Measurements from ENCODE around the gene UQCC3.

DNA sequence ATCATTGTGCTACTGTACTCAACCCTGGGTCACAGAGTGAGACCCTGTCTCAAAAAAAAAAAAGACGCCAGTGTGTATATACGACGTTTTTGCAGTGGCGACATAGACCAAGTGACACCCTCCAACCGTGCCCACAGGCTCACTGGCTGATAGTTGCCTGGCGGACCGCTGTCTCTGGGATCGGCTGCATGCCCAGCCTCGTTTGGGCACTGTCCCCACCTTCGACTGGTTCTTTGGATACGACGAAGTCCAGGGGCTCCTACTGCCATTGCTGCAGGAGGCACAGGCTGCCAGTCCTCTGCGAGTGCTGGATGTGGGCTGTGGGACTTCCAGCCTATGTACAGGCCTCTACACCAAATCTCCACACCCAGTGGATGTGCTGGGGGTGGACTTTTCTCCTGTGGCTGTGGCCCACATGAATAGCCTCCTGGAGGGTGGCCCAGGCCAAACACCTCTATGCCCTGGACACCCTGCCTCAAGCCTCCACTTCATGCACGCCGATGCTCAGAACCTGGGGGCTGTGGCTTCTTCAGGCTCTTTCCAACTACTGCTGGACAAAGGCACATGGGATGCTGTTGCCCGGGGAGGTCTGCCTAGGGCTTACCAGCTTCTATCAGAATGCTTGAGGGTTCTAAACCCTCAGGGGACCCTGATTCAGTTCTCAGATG lies 5.1 kb upstream of the UQCC3 start:
- no peak for TF ChIP-seq JUND (CRISPR knock-in tag; IDR thresholded peaks at IDR 0.05)
- no peak for TF ChIP-seq POLR2AphosphoS5 (IDR thresholded peaks at IDR 0.05; ENCODE audit: low read depth, low read length)
- TF ChIP-seq, protein P1, sequence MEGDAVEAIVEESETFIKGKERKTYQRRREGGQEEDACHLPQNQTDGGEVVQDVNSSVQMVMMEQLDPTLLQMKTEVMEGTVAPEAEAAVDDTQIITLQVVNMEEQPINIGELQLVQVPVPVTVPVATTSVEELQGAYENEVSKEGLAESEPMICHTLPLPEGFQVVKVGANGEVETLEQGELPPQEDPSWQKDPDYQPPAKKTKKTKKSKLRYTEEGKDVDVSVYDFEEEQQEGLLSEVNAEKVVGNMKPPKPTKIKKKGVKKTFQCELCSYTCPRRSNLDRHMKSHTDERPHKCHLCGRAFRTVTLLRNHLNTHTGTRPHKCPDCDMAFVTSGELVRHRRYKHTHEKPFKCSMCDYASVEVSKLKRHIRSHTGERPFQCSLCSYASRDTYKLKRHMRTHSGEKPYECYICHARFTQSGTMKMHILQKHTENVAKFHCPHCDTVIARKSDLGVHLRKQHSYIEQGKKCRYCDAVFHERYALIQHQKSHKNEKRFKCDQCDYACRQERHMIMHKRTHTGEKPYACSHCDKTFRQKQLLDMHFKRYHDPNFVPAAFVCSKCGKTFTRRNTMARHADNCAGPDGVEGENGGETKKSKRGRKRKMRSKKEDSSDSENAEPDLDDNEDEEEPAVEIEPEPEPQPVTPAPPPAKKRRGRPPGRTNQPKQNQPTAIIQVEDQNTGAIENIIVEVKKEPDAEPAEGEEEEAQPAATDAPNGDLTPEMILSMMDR (CRISPR knock-in tag; IDR thresholded peaks at IDR 0.05): no peak
- no peak for TF ChIP-seq SRSF4 (IDR thresholded peaks at IDR 0.05; ENCODE audit: low read depth, low read length, poor library complexity, severe bottlenecking)
- TF ChIP-seq HIVEP1 (CRISPR knock-in tag; IDR thresholded peaks at IDR 0.05): no peak
- no peak for TF ChIP-seq ZMAT3 (CRISPR knock-in tag; conservative IDR thresholded peaks at IDR 0.05)
- no peak for TF ChIP-seq ONECUT2 (CRISPR knock-in tag; IDR thresholded peaks at IDR 0.05)
- no peak for TF ChIP-seq ZNF562 (CRISPR knock-in tag; IDR thresholded peaks at IDR 0.05; ENCODE audit: borderline replicate concordance)
- TF ChIP-seq, protein P2, sequence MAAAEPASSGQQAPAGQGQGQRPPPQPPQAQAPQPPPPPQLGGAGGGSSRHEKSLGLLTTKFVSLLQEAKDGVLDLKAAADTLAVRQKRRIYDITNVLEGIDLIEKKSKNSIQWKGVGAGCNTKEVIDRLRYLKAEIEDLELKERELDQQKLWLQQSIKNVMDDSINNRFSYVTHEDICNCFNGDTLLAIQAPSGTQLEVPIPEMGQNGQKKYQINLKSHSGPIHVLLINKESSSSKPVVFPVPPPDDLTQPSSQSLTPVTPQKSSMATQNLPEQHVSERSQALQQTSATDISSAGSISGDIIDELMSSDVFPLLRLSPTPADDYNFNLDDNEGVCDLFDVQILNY (CRISPR knock-in tag; conservative IDR thresholded peaks at IDR 0.05): no peak
- TF ChIP-seq REPIN1 (CRISPR knock-in tag; IDR thresholded peaks at IDR 0.05; ENCODE audit: borderline replicate concordance, low read depth): no peak
- TF ChIP-seq, protein P3, sequence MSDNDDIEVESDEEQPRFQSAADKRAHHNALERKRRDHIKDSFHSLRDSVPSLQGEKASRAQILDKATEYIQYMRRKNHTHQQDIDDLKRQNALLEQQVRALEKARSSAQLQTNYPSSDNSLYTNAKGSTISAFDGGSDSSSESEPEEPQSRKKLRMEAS (IDR thresholded peaks at IDR 0.05): no peak
- no peak for TF ChIP-seq DNMT3B (CRISPR knock-in tag; conservative IDR thresholded peaks at IDR 0.05)
- no peak for TF ChIP-seq AHR (CRISPR knock-in tag; IDR thresholded peaks at IDR 0.05)
